ENCODE results near the gene CEP170B.
"Not testable (repeated sequence)": the region's sequence is repeated elsewhere in the genome, so short reads cannot be mapped to it uniquely, and the experiment has no call there.

CEP170B gene

DNA sequence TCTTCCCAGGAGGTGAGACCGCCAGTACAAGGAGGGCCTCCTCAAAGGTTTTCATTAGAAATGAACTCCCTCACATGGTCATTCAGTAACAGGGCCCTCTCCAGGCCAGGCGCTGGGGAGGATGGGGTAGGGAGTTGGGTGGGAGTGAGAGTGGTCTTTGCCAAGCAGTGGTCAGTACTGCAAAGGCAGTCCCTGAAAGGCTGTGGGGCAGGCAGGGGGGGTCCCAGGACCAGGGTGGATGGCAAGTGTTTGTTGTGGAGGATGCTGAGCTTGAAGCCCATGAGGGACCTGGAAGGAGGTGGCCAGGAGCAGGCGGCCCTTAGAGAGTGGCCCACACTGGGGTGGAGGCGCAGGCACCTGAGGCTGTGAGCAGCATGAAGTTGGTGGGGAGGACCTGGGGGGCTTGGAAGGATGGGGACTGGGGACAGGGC lies 26.1 kb downstream of the CEP170B start:
- DNase-seq (ENCODE audit: low read depth in 2 of 2) = no peak

DNA sequence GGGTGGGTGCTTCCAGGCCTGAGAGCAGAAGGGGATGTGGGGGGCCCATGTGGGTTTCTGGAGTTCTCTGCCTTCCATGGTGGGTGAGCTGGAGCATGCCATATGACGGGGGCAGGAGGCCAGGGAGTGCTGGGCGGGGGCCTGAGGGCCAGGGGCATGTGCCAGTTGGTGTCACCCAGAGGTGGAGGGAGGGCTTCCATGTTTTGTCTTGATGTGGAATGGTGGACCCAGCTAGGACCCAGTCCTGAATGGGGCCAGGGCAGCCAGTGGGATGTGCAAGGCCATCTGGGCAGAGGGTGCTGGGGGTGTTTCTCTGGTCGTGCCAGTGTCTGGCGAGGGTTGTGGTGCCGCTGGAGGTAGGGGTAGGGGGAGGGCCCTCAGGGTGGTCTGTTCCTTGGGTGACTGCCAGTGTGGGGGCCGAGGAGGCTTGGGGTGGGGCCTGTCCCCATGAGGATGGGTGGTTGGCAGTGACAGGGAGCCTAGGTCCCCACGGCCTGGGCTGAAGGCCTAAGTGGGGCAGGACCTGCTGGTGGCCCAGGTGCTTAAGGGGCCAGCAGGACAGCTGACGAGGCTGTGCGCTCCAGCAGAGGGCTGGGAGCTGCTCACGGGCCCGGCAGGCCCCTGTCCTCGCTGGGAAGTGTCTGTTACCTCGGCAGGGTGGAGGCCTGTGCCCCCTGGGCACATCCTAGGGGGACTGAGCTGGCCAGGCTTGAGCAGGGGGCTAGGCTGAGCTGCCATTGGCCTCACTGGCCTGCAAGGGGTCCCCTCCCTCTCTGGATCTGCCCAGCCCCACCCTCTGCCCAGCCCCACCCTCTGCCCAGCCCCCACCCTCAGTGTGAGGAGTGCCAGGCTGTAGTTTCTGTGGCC lies 26.8 kb downstream of the CEP170B start:
- no peak for DNase-seq (ENCODE audit: low read depth in 2 of 2)

DNA sequence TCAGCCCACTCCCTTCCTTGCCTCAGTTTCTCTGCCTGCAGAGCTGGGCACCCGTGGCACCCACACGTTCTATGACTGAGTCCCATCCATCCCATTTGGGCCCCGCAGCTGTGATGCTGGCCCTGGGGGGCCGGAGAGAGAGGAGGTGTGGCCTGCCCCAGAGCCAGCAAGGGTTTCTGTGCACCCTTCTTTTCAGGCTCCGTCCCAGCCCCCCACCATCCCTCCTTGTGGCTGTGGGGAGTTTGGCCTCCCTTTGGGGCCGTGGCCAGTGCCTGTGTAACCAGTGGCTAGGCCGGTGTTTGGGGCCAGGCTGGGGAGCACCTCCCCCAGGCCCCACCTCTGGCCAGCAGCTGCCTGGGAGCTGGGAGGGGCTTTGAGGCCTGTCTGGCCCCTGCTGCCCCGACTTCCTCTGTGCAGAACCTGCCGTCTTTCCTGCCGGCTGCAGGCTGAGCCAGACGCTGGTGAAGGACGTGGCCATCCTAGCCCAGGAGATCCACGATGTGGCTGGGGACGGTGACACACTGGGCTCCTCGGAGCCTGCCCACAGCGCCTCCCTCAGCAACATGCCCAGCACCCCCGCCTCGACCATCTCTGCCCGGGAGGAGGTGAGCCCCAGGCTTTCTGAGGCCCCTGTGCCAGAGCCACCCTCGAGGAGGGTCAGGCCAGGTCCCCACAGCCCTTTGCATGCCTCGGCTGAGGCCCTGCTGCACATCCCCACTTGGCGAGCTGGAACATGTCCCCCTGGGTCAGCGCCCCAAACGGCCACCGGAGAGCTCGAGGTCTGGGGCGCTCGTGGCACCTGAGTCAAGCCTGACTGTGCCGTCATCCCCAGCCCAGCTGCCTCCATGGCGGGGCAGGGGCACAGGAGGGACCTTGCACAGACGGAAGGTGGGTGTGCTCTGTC lies 27.7 kb downstream of the CEP170B start:
- DNase-seq (ENCODE audit: low read depth in 2 of 2) = no peak

DNA sequence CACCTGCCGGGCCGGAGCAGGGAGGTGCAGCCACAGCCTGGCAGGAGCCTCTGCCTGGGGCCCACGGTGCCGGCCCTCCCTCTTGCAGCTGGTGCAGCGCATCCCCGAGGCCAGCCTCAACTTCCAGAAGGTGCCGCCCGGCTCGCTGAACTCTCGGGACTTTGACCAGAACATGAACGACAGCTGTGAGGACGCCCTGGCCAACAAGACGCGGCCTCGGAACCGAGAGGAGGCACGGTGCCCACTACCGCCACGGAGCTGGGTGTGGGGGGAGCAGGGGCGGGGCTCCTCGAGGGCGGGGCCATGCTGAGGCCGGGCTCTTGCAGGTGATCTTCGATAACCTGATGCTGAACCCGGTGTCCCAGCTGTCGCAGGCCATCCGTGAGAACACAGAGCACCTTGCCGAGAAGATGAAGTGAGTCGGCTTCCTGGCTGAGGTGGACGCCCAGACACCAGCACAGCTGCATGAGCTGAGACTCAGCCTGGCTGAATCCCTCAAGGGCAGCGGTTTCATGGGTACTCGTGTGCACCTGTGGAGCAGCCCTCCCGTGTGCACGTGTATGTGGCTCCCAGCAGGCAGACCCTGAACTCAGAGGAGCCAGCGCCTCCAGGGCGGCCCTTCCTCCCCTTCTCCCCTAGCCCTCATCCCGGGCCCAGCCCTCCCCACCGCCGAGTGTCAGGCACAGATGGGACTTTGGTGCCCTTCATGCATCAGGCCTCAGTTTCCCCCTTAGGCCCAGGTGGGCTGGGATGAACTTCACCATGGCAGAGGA lies 28.6 kb downstream of the CEP170B start:
- no peak for DNase-seq (ENCODE audit: low read depth in 2 of 2)

DNA sequence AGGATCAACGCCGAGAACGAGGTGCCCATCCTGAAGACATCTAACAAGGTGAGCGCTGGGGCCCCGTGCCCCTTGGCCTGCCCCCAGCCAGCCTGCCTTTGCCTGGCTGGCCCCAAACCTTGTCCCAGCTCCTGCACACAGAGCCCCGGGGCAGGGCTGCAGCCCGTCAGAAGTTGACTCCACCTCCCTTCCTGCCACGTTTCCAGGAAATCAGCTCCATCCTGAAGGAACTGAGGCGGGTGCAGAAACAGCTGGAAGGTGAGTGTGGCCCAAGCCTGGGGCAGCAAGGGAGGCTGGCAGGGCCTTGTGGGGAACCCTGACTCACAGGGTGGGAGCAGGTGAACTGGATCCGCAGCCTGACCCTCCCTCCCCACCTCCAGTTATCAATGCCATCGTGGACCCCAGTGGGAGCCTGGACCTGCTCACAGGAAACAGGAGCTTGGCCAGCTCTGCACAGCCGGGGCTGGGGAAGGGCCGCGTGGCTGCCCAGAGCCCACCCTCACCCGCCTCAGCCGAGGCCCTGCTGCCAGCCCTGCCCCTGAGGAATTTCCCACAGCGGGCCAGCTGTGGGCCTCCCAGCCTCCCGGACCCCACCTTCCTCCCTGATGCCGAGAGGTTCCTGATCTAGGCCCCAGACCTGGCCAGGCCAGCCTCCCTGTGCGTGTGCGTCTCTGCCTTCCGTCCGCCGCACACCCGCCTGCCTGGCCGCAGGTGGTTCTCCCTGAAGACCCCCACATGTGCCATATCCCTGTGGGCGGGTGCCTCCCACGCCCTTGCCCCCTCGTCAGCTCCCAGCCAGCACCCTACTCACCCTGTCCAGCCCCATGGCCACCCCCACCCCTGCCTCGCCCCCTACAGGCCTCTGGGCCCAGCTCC lies 29.5 kb downstream of the CEP170B start:
- no peak for DNase-seq (ENCODE audit: low read depth in 2 of 2)

DNA sequence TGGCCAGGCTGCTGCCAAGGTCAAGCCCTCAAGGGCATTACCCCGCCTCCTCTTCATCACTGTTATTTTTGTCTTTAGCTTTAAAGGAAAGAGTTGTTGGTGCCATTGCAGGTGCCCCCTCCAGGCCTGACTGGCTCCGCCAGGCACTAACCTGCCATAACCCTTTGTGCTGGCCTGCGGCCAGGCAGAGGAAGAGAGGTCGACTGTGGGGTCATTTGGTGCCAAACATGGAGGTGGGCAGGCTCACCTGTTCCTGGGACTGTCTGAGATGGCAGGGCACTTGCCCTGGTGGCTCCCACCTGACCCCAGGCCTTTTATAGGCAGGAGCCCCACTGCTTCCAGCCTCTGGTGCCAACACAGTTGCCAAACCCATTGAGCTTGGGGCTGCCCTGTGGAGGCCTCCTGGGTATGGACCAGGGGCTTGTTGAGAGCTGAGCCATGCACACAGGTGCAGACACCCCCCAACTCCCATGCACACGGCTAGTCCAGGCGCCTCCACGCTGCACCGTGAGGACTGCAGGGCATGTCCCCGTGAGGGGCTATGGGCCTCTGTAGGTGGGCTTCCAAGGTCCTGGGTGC lies 30.2 kb downstream of the CEP170B start:
- DNase-seq (ENCODE audit: low read depth in 2 of 2) = no peak

DNA sequence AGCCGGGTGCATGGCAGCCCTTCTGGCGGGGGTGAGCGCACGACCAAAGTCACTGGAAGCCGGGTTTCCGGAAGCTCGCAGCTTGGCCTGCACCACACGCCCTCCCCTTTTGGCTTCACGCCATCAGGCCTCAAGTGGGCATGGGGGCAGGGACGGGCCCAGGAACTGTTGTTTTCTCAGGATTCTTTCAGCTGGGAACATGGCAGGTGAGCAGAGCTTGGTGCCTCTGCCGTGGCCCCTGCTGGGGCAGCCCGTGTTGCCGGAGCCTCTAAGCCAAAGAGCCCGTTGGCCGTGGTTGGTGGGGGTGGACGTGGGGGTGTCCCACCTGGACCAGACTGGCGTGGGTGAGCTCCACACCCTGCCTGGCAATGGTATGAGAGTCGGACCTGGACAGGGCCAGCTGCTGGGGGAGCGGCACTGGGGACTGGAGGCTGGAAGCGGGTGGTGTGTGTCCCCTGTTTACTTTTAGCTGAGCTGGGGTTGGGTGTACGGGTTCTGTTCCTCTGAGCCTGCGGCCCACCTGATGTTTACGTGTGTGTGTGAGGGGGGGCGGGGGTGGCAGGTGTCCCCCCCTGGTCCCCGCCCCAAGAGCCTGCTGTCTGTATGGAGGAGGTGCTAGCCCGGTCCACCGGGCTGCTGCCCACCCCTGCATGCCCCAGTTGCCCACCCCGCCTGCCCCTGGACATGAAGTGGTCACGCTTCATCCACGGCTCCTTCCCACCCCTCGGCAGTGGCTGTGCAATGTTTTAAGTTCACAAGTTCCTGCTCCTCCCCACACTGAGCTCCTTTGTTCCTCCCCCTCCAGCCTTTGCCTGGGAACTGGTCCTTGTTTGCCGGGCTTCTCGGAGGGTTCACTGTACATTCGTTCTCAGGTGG lies 31.0 kb downstream of the CEP170B start:
- no peak for DNase-seq (ENCODE audit: low read depth in 2 of 2)

DNA sequence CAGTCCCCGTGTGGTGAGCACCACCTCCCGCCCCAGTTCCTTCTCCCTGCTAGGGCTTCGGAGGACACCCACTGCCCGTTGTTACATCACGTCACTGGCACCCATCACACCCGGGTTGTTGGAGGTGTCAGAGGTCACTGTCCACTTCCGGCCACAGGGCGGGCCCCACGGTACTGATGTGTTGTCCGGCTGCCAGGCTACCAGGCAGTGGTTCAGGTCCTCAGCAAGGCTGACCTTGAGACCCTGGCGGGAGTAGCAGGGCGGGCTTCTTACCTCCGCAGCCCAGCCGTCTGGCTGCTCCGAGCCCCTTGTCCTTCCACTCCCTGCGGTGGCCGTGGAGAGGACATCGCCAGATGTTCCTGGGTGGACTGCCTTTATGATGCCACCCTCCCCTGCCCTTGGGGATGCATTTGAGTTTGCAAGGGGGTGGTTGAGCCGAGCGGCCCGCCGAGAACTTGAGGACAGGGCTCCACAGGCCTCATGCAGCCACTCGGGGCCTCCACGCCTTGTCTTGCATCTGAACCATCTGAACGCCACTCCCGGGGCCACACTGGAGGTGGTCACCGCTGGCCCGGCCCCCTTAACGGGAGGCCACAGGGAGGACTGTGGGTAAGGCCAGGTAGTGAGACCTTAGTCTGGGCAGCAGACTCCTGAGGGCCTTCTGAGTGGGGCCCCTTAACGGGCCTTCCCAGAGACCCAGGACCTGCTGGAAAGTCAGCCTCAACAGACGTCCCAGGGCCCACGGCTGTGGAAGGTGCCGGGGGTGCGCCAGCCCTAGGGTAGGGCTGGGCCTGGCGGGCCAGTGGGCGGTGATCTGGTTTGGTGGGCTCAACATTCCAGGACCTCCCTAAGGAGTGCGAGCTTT lies 32.5 kb downstream of the CEP170B start:
- no peak for DNase-seq (ENCODE audit: low read depth in 2 of 2)

DNA sequence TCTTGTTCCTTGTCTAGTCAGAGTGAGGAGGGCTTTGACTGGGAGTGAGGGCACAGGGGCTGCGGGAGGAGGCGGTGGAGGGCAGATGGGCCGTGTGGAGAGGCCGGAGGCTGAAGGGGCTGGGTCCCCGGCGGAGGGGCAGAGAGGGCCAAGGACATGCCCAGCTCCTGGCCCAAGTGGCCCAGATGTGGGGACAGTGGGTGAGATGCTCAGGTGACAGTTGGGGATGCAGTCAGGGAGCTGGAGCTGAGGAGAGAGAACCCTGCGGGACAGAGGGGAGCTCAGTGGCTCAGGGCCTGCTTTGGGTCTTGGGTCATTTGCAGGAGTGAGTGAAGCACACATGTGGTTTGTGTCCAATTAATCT lies 33.1 kb downstream of the CEP170B start:
- DNase-seq (ENCODE audit: low read depth in 2 of 2) = no peak

DNA sequence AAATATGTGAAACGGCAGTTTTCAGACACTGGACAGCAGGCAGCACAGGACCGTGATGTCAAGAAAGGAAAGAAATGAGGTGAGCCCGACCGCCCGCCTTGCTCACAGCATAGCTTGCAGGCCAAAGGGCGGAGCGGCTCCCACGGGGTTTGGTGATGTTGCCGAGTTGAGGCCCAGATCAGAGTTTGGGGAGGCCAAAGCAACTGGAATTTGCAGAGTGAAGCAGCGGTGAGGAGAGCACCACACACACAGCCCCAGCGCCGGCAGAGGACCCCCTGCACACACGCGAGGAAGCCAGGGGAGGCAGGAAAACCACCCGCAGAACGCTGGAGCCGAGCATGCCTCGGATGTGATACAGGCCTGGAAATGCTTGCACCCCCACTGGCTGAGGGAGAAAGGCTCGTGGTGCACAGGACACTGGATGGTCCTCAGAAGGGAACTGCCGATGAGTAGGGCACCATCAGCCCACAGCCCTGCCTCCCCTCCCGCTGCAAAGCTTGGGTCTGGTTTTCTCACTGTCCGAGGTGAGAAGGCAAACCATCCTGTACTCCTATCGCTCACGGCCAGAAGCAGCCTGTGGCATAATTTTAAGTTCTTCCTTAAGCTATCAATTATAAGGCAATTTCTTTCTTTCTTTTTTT lies 33.9 kb downstream of the CEP170B start:
- no peak for DNase-seq (ENCODE audit: low read depth in 2 of 2)

DNA sequence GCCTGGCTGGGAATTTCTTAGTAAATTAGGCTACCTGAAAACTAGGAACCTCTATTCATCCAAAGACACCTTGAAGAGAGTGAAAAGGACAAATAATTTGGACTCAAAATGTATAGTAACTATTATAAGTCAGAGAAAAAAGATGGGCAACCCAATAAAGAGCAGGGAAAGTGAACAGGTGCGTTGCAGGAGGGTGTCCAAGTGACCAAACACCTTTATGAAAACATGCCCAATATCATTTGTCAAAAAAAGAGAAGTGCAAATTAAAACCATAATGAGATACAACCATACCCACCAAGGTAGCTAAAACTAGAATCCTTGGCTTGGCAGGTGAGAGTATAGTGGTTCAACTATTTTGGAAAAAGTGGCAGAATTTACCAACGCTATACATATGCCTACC lies 34.7 kb downstream of the CEP170B start:
- no peak for DNase-seq (ENCODE audit: low read depth in 2 of 2)

DNA sequence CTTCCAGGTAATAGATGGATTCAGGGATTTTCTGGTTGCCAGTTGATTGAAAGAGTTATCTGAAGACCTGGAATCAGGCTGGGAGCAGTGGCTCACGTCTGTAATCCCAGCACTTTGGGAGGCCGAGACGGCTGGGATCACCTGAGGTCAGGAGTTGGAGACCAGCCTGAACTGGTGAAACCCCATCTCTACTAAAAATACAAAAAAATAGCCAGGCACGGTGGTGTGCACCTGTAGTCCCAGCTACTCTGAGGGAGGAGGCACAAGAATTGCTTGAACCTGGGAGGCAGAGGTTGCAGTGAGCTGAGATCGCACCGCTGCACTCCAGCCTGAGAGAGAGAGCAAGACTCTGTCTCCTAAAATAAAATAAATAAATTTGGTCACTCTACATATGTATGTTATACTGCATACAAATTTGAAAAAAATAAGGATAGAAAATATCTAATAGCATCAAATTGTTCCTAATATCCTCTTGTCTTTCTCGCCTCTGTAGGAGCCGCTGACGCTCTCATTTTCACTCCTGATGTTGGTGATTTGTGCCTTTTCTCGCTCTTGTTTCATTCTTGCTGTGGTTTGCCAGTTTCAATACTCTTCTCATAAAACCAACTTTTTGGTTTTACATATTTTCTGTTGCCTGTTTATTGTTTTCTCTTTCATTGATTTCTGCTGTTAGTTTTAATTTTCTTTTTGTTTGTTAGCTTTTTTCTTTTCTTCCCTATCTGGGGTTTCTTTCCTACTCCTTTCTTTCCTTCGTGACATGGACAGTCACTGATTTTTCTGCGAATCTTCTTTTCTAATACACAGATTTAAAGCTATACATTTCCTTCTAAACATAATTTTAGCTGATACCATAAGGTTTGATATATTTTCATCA lies 35.8 kb downstream of the CEP170B start:
- no peak for DNase-seq (ENCODE audit: low read depth in 2 of 2)

DNA sequence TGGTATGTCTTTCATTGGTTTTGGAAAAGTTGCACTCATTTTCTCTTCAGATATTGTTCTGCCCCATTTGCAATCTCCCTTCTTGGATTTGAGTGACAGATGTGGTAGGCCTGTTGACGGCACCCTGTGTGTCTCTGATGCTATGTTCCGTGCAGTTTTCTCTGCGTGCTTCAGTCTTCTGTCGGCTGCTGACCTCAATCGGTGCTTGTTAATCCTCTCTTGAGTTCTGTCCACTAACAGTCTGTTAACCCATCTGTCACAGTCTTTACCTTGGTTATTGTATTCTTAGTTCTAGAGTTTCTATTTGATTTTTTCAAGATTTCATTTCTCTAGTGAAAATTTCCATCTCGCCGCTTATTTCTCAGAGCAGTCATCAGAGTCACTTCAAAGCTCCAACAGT lies 38.9 kb downstream of the CEP170B start:
- no peak for DNase-seq (ENCODE audit: low read depth in 2 of 2)

DNA sequence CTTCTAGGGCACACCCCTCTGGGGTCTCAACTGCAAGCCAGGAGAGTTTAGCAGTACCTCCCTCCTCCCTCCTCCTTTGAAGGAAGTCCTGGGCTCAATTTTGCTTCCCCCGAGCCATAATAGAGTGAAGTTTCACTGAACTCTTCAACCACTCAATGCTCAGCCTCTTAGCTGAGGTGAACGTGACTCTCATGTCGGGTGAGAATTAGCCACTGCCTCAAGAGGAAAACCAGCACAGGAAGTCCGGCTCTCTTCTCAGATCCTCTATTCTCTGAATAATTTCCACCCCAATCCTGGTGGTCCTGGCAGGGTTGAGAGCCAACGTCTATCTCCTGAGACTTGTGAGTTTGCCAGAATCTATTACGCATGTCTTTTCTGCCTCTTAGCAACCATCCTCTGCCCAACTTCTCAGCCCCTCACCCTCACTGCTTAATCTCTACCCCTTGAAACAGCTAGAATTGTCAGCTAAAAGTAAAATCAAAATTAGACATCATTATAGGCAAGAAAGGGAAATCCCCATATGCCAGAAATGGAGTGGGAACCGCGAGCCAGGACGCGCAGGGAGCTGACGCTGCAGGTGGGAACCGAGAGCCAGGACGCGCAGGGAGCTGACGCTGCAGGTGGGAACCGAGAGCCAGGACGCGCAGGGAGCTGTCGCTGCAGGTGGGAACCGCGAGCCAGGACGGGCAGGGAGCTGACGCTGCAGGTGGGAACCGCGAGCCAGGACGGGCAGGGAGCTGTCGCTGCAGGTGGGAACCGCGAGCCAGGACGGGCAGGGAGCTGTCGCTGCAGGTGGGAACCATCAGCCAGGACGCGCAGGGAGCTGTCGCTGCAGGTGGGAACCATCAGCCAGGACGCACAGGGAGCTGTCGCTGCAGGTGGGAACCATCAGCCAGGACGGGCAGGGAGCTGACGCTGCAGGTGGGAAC lies 39.8 kb downstream of the CEP170B start:
- DNase-seq (ENCODE audit: low read depth in 2 of 2) = not testable (repeated sequence)

DNA sequence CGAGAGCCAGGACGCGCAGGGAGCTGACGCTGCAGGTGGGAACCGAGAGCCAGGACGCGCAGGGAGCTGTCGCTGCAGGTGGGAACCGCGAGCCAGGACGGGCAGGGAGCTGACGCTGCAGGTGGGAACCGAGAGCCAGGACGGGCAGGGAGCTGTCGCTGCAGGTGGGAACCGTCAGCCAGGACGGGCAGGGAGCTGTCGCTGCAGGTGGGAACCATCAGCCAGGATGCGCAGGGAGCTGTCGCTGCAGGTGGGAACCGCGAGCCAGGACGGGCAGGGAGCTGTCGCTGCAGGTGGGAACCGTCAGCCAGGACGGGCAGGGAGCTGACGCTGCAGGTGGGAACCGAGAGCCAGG lies 40.5 kb downstream of the CEP170B start:
- DNase-seq (ENCODE audit: low read depth in 2 of 2) = not testable (repeated sequence)

DNA sequence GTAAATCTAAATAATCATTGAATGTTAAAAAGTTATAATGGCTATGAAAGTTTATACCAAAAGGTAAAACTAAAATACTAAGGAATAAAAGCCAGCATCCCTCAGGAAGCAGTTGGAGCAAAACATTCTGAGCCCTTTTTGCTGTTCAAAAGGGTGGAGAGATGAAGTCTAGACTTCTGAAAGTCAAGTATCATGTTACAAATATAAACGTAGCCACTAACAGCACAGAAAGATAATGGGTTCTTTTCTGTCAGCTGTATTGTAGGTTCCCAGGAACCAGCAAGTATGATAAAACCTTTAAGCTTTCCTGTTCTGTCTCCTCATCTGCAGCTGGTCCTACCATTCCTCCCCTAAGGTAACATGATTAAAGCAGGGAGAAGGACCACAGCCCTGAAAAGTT lies 43.2 kb downstream of the CEP170B start:
- no peak for DNase-seq (ENCODE audit: low read depth in 2 of 2)
